ENCODE data around the gene CATSPERB.
"Not testable (repeated sequence)": the region's sequence is repeated elsewhere in the genome, so short reads cannot be mapped to it uniquely, and the experiment has no call there.

CATSPERB gene

DNA sequence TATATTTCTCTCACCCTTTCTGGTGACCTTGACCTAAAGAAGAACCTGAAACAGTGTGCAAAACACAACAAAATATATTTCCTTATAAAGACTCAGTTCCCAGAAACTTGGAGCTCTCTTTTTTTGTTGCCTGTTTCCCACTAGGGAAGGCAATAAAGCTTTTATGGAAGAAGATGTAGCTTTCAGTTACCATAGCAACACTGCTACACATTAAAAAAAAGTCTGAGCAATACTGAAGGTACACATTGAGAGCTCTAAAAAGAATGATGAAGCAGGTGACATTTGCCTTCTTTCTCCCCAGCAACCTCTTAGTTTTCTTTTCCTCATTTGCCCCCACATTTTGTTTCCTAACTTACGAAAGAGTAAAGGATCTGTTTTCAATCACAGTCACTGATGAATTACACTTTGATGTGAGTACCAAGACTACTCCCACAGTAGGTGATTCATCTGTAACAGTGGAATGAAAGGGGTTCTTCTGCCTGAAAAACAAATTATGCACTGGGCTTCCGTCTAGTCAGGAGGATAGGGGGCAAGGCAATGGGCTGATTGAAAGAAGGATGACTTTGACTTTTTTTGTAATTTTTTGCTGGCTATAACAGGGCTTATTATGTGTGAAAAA, 1.1 kb upstream of the CATSPERB start:
- no peak for DNase-seq

DNA sequence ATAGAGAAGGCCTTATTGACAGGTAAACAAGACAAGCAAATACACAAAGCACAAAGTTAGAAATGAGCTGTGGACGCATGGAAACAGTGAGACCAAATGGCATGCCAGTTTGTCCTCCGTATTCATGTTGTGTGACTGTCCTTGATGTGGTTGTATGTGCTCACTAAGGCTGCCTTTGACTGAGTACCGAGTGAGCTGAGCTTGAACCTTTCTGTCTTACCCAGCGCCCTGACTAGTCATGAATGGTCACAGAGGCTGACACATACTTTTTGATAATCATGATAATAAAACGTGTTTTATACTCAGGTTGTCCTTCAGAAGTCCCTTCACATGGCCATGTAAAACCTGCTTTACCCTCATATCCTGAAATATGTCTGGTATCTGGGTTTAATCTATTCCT, 553 bp upstream of the CATSPERB start:
- DNase-seq = no peak

DNA sequence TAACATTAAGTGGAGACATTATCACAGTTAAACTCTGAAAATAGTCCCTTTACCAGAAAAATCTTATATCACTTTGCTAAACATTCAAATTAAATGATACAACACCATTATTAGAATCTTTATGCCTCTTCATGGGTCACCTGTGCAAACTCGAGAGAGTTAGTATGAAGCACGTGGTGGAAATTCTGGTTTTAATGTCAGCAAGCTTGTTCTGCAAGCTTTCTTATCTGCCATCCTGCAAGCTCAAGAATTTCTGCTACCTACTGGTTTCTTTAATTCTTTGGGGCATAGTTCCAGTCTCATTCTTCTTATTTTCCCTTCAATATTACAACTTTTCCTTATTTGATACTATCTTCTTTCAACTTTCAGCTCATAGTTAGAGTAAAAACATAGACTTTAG, 868 bp downstream of the CATSPERB start:
- DNase-seq = no peak

DNA sequence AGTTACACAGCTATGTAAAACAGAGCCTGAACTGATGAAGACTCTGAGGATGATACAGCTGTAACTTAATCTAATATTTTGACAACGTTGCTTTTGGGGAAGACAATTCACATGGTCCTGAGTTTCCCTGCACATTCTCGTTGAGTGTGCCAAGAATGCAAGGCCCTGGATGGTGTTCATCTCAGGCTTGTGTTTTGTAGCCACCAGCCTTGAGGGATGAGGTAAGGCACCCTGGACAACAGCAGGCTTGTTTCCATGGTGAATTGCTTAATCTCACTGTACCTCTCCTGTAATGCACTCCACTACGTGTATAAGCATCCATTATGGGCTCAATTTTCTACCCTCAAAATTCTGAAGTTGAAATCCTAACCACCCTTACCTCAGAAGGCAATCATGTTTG, 2.1 kb downstream of the CATSPERB start:
- no peak for DNase-seq

- DNase-seq = no peak
These were observed 3.2 kb downstream of the CATSPERB start for GRCh38 chr14:91728616-91729183.

DNA sequence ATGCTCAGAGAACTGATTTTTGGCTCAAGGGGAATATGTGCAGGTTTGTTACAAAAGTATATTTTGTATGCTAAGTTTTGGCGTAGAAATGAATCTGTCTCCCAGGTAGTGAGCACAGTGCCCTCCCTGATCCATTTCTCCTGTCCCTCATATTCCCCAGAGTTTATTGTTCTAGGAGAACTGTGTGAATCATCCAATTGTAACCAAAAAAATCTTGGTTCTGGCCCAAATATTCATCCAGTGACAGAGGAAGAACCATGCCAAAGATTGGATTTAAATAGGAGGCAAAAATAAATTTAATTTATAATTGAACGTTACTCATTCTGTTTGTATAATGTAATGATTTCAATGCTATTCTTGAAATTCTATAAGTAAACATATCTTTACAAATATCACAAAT, 4.8 kb downstream of the CATSPERB start:
- DNase-seq = no peak

GRCh38 chr14:91723501-91723900, 8.4 kb downstream of the CATSPERB start:
- DNase-seq = peak in 2 of 4 experiments; percentile 5 to 62

DNA sequence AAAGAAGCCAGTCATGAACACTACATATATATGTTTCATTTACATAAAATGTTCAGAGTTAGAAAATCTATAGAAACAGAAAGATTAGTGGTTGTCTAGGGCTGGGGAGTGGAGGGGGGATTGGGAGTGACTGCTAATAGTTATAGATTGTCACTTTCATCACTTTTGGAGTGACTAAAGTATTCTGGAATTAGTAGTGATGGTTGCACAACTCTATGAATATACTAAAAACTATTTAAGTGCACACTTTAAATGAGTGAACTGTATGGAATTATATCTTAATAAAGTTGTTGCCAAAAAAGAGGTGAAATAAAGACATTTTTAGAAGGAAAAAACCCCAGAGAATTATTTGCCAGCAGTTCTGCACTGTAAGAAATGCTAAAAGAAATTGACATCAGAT, 9.5 kb downstream of the CATSPERB start:
- no peak for DNase-seq

DNA sequence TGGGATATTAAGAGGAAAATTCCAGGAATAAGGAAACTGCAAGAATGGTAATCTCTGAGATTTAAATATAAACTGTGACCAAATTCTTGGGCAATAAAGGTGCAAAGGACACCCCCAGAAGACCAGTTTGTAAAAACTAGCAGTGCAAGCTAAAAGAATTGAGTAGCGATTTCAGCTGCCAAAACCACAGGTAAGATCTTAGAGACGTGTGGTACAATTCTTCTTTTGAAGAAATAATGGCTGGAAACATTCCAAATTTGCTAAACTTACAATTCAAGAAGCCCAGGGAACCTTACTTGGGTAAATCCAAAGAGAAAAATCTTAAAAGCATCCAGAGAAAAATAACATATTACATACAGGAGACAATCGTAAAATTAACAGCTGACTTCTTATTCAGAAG, 12.0 kb downstream of the CATSPERB start:
- no peak for DNase-seq

GRCh38 chr14:91716999-91717398, 14.9 kb downstream of the CATSPERB start:
- DNase-seq = no peak

GRCh38 chr14:91714805-91715204, 17.1 kb downstream of the CATSPERB start:
- no peak for DNase-seq

GRCh38 chr14:91708795-91709194, 23.1 kb downstream of the CATSPERB start:
- no peak for DNase-seq

- peak; percentile 5 to 54 (median 24) for DNase-seq
These were observed 24.9 kb downstream of the CATSPERB start for GRCh38 chr14:91706996-91707395.

- no peak for DNase-seq
These were observed 37.2 kb downstream of the CATSPERB start for GRCh38 chr14:91694643-91695042.

- peak; percentile 26 to 76 (median 66) for DNase-seq
These were observed 38.5 kb downstream of the CATSPERB start for GRCh38 chr14:91693346-91693745.

GRCh38 chr14:91692075-91692474, 39.8 kb downstream of the CATSPERB start:
- peak in 2 of 4 experiments; percentile 34 to 40 for DNase-seq

DNA sequence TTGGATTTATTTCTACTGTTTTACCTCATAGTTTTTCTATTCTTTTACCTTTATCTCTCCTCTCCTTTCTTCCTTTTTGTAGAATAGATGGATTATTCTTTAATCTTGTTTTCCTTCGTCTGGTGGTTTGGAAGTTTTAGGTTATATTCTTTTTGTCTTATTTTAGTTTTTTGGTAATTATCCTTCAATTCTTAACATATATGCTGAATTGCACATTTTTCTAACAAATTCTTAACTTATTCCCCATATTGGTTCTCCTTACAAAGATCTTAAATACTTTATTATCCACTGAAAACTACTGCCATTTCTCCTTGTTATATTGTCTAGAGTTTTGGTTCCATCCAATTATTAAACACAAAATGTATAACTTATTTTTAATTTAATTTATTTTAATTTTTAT, 42.3 kb downstream of the CATSPERB start:
- DNase-seq = no peak

DNA sequence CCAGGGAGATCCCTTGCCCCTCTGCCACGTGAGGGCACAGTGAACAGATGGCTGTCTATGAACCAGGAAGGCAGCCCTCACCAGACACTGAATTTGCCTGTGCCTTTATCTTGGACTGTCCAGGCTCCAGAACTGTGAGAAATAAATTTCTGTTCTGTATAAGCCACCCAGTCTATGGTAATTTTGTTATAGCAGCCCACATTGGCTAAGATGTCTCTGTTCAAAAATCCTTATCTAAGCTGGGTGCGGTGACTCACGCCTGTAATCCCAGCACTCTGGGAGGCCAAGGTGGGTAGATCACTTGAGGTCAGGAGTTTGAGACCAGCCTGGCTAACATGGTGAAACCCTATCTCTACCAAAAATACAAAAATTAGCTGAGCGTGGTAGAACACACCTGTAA, 44.5 kb downstream of the CATSPERB start:
- DNase-seq = not testable (repeated sequence)

- DNase-seq = no peak
These were observed 46.3 kb downstream of the CATSPERB start for GRCh38 chr14:91685600-91685999.

DNA sequence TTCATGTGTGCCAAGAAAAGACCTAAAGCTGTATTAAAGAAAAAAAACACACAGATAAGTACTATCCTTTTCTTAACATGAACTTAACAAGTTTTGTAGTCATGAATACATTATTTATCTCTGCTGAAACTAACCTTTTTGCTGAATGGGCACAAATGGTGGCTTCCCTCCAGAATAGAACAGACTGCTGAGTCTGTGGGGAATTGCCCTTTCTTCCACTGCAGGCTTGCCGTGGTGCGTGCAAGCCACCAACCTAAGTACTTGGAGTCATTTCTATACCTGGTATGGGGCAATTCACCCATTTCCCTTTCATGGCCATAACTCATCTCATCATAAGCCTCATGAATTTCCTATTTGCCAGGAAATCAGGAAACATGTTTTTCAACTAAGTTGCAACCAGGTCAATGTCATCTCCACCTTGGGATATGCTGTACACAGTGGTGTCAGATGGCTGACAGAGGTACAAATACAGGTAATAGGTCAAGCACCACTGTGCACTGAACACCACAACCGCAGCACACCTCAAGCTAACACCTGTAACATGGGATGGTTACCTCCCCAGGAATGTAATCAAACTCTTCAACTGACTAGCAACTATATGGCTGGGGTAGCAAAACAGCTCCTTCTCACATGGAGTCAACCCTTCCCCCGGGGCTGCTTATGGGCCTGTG, 49.9 kb downstream of the CATSPERB start:
- DNase-seq = no peak

DNA sequence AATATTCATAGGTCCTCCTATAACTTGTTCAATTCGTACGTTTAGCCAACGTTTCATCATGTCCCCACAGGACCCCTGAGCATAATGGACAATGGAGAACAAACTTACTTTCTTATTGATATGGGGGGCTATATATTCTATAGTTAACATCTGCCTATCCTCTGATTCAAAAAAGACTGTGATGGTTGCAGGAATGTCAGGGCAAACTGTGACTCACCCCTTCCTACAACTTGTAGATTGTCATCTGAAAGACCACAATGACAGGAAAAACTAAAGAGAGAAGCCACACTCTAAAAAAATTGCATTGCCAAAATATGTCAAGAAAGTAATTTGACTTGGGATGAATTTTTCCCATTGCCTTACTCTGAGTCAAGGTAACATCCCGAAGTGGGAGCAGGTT, 50.8 kb downstream of the CATSPERB start:
- DNase-seq = no peak

GRCh38 chr14:91679273-91679672, 52.6 kb downstream of the CATSPERB start:
- no peak for DNase-seq

GRCh38 chr14:91677687-91678086, 54.2 kb downstream of the CATSPERB start:
- not testable (repeated sequence) for DNase-seq

GRCh38 chr14:91674911-91675310, 57.0 kb downstream of the CATSPERB start:
- no peak for DNase-seq

Measured in suppressor macrophage (primary cell).